Measurements from ENCODE around the gene CD53.
"Not testable (repeated sequence)": the region's sequence is repeated elsewhere in the genome, so short reads cannot be mapped to it uniquely, and the experiment has no call there.

Gene CD53

GRCh38 chr1:110872745-110873720 is at the start of gene CD53:
Gene CD53, plus strand, starts transcription at chr1:110873148. Its CDS starts 18,261 bp downstream, at chr1:110891409.
- TF ChIP-seq CTCF (conservative IDR thresholded peaks at IDR 0.05) (no peak), ZFX (IDR thresholded peaks at IDR 0.05) (no peak)
- no peak within 1 kb of the TSS for H3K27ac ChIP-seq

GRCh38 chr1:110824192-110824591 is 48.8 kb upstream of the CD53 start:
- no peak overlapping the region for H3K27ac ChIP-seq
- TF ChIP-seq CTCF (conservative IDR thresholded peaks at IDR 0.05) = no peak
- no peak for TF ChIP-seq ZFX (IDR thresholded peaks at IDR 0.05)

- H3K27ac ChIP-seq = no peak overlapping the region
- TF ChIP-seq CTCF (conservative IDR thresholded peaks at IDR 0.05) = peak; percentile 94
- TF ChIP-seq ZFX (IDR thresholded peaks at IDR 0.05) = no peak
These were observed 42.9 kb upstream of the CD53 start for GRCh38 chr1:110829955-110830553.

- not testable (repeated sequence) for H3K27ac ChIP-seq
These were observed 39.2 kb upstream of the CD53 start for GRCh38 chr1:110833779-110834178.

GRCh38 chr1:110846861-110847260 is 26.1 kb upstream of the CD53 start:
- no peak overlapping the region for H3K27ac ChIP-seq
- TF ChIP-seq ZFX (IDR thresholded peaks at IDR 0.05) = no peak

GRCh38 chr1:110850145-110850544 is 22.8 kb upstream of the CD53 start:
- TF ChIP-seq CTCF (conservative IDR thresholded peaks at IDR 0.05) = no peak
- no peak for TF ChIP-seq ZFX (IDR thresholded peaks at IDR 0.05)
- H3K27ac ChIP-seq = no peak overlapping the region

GRCh38 chr1:110850627-110851026 is 22.3 kb upstream of the CD53 start:
- TF ChIP-seq ZFX (IDR thresholded peaks at IDR 0.05) (no peak), CTCF (conservative IDR thresholded peaks at IDR 0.05) (no peak)
- no peak overlapping the region for H3K27ac ChIP-seq

GRCh38 chr1:110853135-110853534 is 19.8 kb upstream of the CD53 start:
- no peak overlapping the region for H3K27ac ChIP-seq
- TF ChIP-seq ZFX (IDR thresholded peaks at IDR 0.05) = no peak
- no peak for TF ChIP-seq CTCF (conservative IDR thresholded peaks at IDR 0.05)

Data from C4-2B (cell line).